ENCODE measurements around the gene UBAP2L.

UBAP2L gene

DNA sequence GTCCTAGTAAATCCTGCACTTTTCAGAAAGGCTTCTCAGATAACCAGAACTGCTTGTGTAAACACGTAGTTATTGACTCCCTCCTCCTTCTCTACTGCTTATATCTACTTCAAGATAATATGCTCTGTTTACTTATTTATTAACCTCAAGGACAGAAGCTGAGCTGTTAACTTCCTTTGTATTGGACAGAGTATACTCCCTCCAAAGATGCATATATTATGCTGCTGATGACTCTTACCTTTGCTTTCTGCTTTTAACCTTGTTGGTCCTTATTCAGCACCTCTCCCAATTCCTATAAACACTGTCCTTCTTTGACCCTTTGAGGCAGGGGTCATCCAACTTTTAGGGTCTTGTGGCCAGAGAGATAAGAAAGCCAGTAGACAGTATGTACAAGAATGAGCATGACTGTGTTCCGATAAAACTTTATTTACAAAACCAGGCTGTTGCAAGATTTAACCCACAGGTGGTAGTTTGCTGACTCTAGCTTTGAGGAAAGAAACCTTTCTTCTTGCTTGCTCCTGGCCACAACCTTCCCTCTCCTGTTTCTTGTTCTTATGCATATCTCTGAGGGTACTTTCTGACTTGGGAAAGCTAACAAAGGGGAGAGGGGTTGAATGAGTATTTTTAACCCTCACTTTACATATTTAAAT lies 33.8 kb upstream of the UBAP2L start:
- TF ChIP-seq POLR2AphosphoS5 (IDR thresholded peaks at IDR 0.05; ENCODE audit: low read depth, low read length) (no peak), FOXP2 (optimal IDR thresholded peaks at IDR 0.05; ENCODE audit: borderline replicate concordance, extremely low read depth, extremely low read length, insufficient read depth) (no peak), TAF1 (IDR thresholded peaks at IDR 0.05; ENCODE audit: borderline replicate concordance, insufficient read depth, low read length) (no peak), SIN3A (IDR thresholded peaks at IDR 0.05; ENCODE audit: borderline replicate concordance, insufficient read depth, low read length) (no peak)
- TF ChIP-seq, protein P1, sequence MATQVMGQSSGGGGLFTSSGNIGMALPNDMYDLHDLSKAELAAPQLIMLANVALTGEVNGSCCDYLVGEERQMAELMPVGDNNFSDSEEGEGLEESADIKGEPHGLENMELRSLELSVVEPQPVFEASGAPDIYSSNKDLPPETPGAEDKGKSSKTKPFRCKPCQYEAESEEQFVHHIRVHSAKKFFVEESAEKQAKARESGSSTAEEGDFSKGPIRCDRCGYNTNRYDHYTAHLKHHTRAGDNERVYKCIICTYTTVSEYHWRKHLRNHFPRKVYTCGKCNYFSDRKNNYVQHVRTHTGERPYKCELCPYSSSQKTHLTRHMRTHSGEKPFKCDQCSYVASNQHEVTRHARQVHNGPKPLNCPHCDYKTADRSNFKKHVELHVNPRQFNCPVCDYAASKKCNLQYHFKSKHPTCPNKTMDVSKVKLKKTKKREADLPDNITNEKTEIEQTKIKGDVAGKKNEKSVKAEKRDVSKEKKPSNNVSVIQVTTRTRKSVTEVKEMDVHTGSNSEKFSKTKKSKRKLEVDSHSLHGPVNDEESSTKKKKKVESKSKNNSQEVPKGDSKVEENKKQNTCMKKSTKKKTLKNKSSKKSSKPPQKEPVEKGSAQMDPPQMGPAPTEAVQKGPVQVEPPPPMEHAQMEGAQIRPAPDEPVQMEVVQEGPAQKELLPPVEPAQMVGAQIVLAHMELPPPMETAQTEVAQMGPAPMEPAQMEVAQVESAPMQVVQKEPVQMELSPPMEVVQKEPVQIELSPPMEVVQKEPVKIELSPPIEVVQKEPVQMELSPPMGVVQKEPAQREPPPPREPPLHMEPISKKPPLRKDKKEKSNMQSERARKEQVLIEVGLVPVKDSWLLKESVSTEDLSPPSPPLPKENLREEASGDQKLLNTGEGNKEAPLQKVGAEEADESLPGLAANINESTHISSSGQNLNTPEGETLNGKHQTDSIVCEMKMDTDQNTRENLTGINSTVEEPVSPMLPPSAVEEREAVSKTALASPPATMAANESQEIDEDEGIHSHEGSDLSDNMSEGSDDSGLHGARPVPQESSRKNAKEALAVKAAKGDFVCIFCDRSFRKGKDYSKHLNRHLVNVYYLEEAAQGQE (IDR thresholded peaks at IDR 0.05; ENCODE audit: insufficient read depth in 1 of 2, low read depth in 2 of 2, low read length in 2 of 2), result no peak

- TF ChIP-seq FOXP2 (optimal IDR thresholded peaks at IDR 0.05; ENCODE audit: borderline replicate concordance, extremely low read depth, extremely low read length, insufficient read depth) (no peak), POLR2AphosphoS5 (IDR thresholded peaks at IDR 0.05; ENCODE audit: low read depth, low read length) (no peak), TAF1 (IDR thresholded peaks at IDR 0.05; ENCODE audit: borderline replicate concordance, insufficient read depth, low read length) (no peak), SIN3A (IDR thresholded peaks at IDR 0.05; ENCODE audit: borderline replicate concordance, insufficient read depth, low read length) (no peak)
- TF ChIP-seq, protein P1 (IDR thresholded peaks at IDR 0.05; ENCODE audit: insufficient read depth in 1 of 2, low read depth in 2 of 2, low read length in 2 of 2), result no peak
Observed at GRCh38 chr1:154190550-154190949, 30.2 kb upstream of the UBAP2L start.

GRCh38 chr1:154191990-154192461 lies 28.7 kb upstream of the UBAP2L start, which contains the start of gene TPM3:
Gene TPM3 (minus strand): TSS chr1:154192100. CDS start chr1:154192018, 82 bp downstream.
- TF ChIP-seq TAF1 (IDR thresholded peaks at IDR 0.05; ENCODE audit: borderline replicate concordance, insufficient read depth, low read length) (no peak), FOXP2 (optimal IDR thresholded peaks at IDR 0.05; ENCODE audit: borderline replicate concordance, extremely low read depth, extremely low read length, insufficient read depth) (no peak), POLR2AphosphoS5 (IDR thresholded peaks at IDR 0.05; ENCODE audit: low read depth, low read length) (no peak), SIN3A (IDR thresholded peaks at IDR 0.05; ENCODE audit: borderline replicate concordance, insufficient read depth, low read length) (no peak)
- TF ChIP-seq, protein P1 (IDR thresholded peaks at IDR 0.05; ENCODE audit: insufficient read depth in 1 of 2, low read depth in 2 of 2, low read length in 2 of 2), result no peak

DNA sequence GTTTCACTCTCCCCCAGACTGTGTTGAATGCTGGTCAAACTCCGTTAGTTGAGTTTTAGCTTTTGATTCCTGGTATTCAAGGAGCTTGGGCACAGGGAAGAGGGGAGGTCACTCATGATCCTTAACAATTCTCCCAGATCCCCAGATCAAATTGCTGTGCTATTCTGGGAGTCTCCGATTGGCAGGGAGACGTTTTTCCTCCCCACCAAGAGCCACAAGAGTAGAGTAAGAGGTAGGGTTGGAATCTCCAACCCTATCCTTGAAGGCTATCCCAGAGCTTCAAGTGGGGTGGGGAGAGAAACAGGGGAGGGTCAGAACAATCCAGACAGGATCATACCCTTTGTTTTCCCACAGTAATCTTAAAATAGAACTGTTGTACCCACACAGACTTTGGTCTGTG lies 28.3 kb upstream of the UBAP2L start:
- no peak for TF ChIP-seq TAF1 (IDR thresholded peaks at IDR 0.05; ENCODE audit: borderline replicate concordance, insufficient read depth, low read length)
- no peak for TF ChIP-seq POLR2AphosphoS5 (IDR thresholded peaks at IDR 0.05; ENCODE audit: low read depth, low read length)
- no peak for TF ChIP-seq SIN3A (IDR thresholded peaks at IDR 0.05; ENCODE audit: borderline replicate concordance, insufficient read depth, low read length)
- no peak for TF ChIP-seq FOXP2 (optimal IDR thresholded peaks at IDR 0.05; ENCODE audit: borderline replicate concordance, extremely low read depth, extremely low read length, insufficient read depth)
- TF ChIP-seq, protein P1 (IDR thresholded peaks at IDR 0.05; ENCODE audit: insufficient read depth in 1 of 2, low read depth in 2 of 2, low read length in 2 of 2), result no peak

Data from PFSK-1 (cell line).